ENCODE results near the gene KRT82. TPM values are rescaled to one million over a fixed set of nuclear protein-coding genes. Genes with fewer than 3 reads are reported as not detected.
A peak's percentile ranks its signal among the peaks of the same experiment; 100 is the strongest.

The KRT82 gene
- polyA plus RNA-seq, 2 of the 4 experiments (the other 2 are of a cell fraction) = not detected

DNA sequence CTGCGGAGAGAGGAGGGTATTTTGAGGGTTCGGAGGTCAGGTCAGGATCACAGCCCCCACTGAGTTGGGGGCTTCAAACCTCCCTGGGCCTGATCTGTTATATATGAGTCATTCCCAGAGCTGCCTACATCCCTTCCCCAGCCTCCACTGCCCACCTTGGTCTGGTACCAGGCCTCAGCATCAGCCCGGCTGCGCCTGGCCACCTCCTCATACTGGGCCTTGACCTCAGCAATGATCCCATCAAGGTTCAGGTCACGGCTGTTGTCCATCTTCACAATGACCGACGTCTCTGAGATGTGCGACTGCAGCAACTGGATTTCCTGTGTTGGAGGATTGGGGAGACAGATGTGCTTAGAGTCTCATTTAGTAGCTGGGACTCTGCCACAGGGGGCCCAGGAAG is 24.9 kb downstream of the KRT82 start:
- H3K4me2 ChIP-seq = no peak overlapping the region
- H3K27ac ChIP-seq = no peak overlapping the region
- WGBS (ENCODE audit: missing lambda C conversion rate) = 86% methylated on average over 8 of the region's 8 CpGs
- H3K4me3 ChIP-seq = no peak overlapping the region
- H3K4me1 ChIP-seq = no peaks in the 10 kb centered on the region
- CTCF ChIA-PET = interaction anchor here (1.0 to 46.1 kb wide), 12 partner anchors 9 to 492 kb away, joined by 3 to 1221 read pairs (median 6); no protein-coding TSS in a partner anchor
- no peak for ATAC-seq
- POLR2A ChIA-PET = no interaction called here
- no peak for FAIRE-seq
- no peaks in the 10 kb centered on the region for H3K9me3 ChIP-seq
- no peak for DNase-seq (ENCODE audit: low read depth in 1 of 2, low spot score in 1 of 2)
- TF ChIP-seq MAFK (IDR thresholded peaks at IDR 0.05; ENCODE audit: partially characterized antibody) (no peak), HDAC2 (IDR thresholded peaks at IDR 0.05) (no peak), CBX2 (IDR thresholded peaks at IDR 0.05; ENCODE audit: borderline replicate concordance, low read depth) (no peak), PBX3 (IDR thresholded peaks at IDR 0.05) (no peak), SREBF2 (IDR thresholded peaks at IDR 0.05) (no peak)
- TF ChIP-seq, protein P1, sequence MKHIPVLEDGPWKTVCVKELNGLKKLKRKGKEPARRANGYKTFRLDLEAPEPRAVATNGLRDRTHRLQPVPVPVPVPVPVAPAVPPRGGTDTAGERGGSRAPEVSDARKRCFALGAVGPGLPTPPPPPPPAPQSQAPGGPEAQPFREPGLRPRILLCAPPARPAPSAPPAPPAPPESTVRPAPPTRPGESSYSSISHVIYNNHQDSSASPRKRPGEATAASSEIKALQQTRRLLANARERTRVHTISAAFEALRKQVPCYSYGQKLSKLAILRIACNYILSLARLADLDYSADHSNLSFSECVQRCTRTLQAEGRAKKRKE (CRISPR knock-in tag; IDR thresholded peaks at IDR 0.05; ENCODE audit: low read depth) = no peak

DNA sequence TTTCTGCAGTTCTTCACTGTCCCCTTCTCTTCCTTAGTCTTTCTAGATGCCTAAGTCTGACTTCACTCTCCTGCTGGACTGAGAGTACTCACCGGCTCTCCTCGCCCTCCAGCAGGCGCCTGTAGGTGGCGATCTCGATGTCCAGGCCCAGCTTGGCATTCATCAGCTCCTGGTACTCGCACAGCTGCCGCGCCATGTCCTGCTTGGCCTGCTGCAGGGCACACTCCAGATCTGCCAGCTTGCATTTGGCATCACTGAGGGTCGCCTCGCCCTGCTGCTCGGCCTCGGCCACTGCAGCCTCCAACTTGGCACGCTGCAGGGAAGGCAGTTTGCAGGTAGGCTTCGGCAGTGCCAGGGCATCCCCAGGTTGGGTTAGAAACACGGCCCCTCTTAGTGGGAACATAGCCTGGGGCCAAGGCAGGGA is 25.9 kb downstream of the KRT82 start:
- TF ChIP-seq RFX5 (IDR thresholded peaks at IDR 0.05) (no peak), RAD21 (conservative IDR thresholded peaks at IDR 0.05 in 1 of 2, IDR thresholded peaks at IDR 0.05 in 1 of 2) (peak; percentile 52 to 65; a peak in 3 of 5 replicates), SMC3 (IDR thresholded peaks at IDR 0.05) (peak; percentile 50), MAFK (IDR thresholded peaks at IDR 0.05; ENCODE audit: partially characterized antibody) (peak; percentile 5), CTCF (IDR thresholded peaks at IDR 0.05) (peak; percentile 53)
- no peak for FAIRE-seq
- Histone ChIP-seq H3K9me3 (no peaks in the 10 kb centered on the region), H3K27ac (no peak overlapping the region), H3K4me2 (no peak overlapping the region), H3K4me1 (no peaks in the 10 kb centered on the region), H3K4me3 (no peak overlapping the region)
- peak; percentile 52 to 66 for DNase-seq (ENCODE audit: low read depth in 1 of 2, low spot score in 1 of 2)
- peak; percentile 65 to 92; a peak in 5 of 6 replicates for ATAC-seq
- ChIA-PET CTCF (interaction anchor here (0.6 to 46.1 kb wide), 22 partner anchors 8 to 493 kb away, joined by 3 to 1221 read pairs (median 4); no protein-coding TSS in a partner anchor), POLR2A (no interaction called here)
- 60% methylated on average over 14 of the region's 15 CpGs for WGBS (ENCODE audit: missing lambda C conversion rate)

DNA sequence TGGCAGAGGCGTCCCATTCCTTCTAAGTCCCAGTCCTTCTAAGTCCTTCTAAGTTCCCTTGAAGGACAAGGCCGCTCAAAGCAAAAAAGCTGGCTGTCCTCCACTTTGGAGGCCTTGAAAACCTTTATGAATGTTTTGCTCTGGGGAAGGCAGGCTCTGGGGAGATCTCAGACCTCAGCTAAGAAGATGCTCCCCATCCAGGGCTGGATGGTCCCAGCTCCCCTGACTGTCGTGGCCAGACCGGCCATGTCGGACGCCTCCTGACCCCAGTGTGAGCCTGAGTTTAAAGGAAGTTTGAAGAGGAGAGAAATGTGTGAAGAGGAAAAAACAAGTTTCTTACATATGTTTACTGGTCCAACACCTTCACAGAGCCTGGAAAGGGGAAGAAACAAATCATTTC is 26.6 kb downstream of the KRT82 start:
- CTCF ChIA-PET = interaction anchor here (0.7 to 46.1 kb wide), 19 partner anchors 10 to 494 kb away, joined by 3 to 1221 read pairs (median 5); no protein-coding TSS in a partner anchor
- FAIRE-seq = no peak
- no peak overlapping the region for H3K4me3 ChIP-seq
- 89% methylated on average over 6 of the region's 6 CpGs for WGBS (ENCODE audit: missing lambda C conversion rate)
- no peak overlapping the region for H3K27ac ChIP-seq
- no peaks in the 10 kb centered on the region for H3K4me1 ChIP-seq
- TF ChIP-seq CTCF (IDR thresholded peaks at IDR 0.05) (no peak), GATA3 (IDR thresholded peaks at IDR 0.05; ENCODE audit: borderline replicate concordance) (no peak), CEBPB (IDR thresholded peaks at IDR 0.05) (no peak), RARB (CRISPR knock-in tag; IDR thresholded peaks at IDR 0.05) (no peak), MAFK (IDR thresholded peaks at IDR 0.05; ENCODE audit: partially characterized antibody) (no peak), JUNB (IDR thresholded peaks at IDR 0.05) (no peak), MYC (IDR thresholded peaks at IDR 0.05; ENCODE audit: borderline replicate concordance, low read length) (no peak), HOXB5 (CRISPR knock-in tag; IDR thresholded peaks at IDR 0.05) (no peak)
- TF ChIP-seq, protein P2, sequence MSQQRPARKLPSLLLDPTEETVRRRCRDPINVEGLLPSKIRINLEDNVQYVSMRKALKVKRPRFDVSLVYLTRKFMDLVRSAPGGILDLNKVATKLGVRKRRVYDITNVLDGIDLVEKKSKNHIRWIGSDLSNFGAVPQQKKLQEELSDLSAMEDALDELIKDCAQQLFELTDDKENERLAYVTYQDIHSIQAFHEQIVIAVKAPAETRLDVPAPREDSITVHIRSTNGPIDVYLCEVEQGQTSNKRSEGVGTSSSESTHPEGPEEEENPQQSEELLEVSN (IDR thresholded peaks at IDR 0.05; ENCODE audit: borderline replicate concordance, low read depth) = no peak
- TF ChIP-seq, protein P3, sequence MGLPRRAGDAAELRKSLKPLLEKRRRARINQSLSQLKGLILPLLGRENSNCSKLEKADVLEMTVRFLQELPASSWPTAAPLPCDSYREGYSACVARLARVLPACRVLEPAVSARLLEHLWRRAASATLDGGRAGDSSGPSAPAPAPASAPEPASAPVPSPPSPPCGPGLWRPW (IDR thresholded peaks at IDR 0.05) = no peak
- ATAC-seq = 0 out of 6 replicates have a peak, but pooled peaks of 1 of the 2 experiments have one; percentile 19
- no peak for DNase-seq (ENCODE audit: low read depth in 1 of 2, low spot score in 1 of 2)
- POLR2A ChIA-PET = no interaction called here
- H3K4me2 ChIP-seq = no peak overlapping the region
- H3K9me3 ChIP-seq = no peaks in the 10 kb centered on the region
